ENCODE measurements around the gene HNRNPL. TPM values are rescaled to one million over a fixed set of nuclear protein-coding genes. Genes with fewer than 3 reads are reported as not detected.
"Not testable (repeated sequence)": the region's sequence is repeated elsewhere in the genome, so short reads cannot be mapped to it uniquely, and the experiment has no call there.

Gene HNRNPL
- total RNA-seq, 1 experiment from 2014 or later: 642 TPM

- H3K9me3 ChIP-seq (ENCODE audit: low read depth, low read length, poor library complexity, severe bottlenecking): no peaks in the 10 kb centered on the region
- no peak overlapping the region for H3K4me3 ChIP-seq (ENCODE audit: low read depth, low read length, poor library complexity, severe bottlenecking)
- H3K36me3 ChIP-seq (ENCODE audit: insufficient read depth, low read length, poor library complexity, severe bottlenecking): no peaks in the 10 kb centered on the region
- H3K27me3 ChIP-seq (replicated peaks; ENCODE audit: insufficient read depth, low read depth, low read length, poor library complexity): no peaks in the 10 kb centered on the region
- CTCF ChIA-PET: no interaction called here
- no peaks in the 10 kb centered on the region for H3K4me1 ChIP-seq (ENCODE audit: insufficient read depth, low read length, poor library complexity, severe bottlenecking)
- H3K27ac ChIP-seq (ENCODE audit: low read depth, low read length, poor library complexity, severe bottlenecking): no peak overlapping the region
- TF ChIP-seq CTCF (conservative IDR thresholded peaks at IDR 0.05; ENCODE audit: low read depth, low read length) (no peak), EZH2 (IDR thresholded peaks at IDR 0.05; ENCODE audit: borderline replicate concordance, low read depth, low read length, poor library complexity, severe bottlenecking) (no peak)
- intact Hi-C loops (cut with micrococcal nuclease; ENCODE audit: unreplicated experiment): no loop called here
- POLR2A ChIA-PET (ENCODE audit: low non-redundant PET): no interaction called here
- no peak for DNase-seq (ENCODE audit: low spot score)
- BruUV-seq (replicated peaks): no TSS peak
These were observed 50.7 kb downstream of the HNRNPL start for GRCh38 chr19:38799104-38799503.

- H3K27ac ChIP-seq (ENCODE audit: low read depth, low read length, poor library complexity, severe bottlenecking); H3K36me3 ChIP-seq (ENCODE audit: insufficient read depth, low read length, poor library complexity, severe bottlenecking); DNase-seq (ENCODE audit: low spot score); H3K27me3 ChIP-seq (replicated peaks; ENCODE audit: insufficient read depth, low read depth, low read length, poor library complexity); POLR2A ChIA-PET (ENCODE audit: low non-redundant PET); intact Hi-C loops (cut with micrococcal nuclease; ENCODE audit: unreplicated experiment); BruUV-seq (replicated peaks); H3K4me3 ChIP-seq (ENCODE audit: low read depth, low read length, poor library complexity, severe bottlenecking); CTCF ChIA-PET; H3K4me1 ChIP-seq (ENCODE audit: insufficient read depth, low read length, poor library complexity, severe bottlenecking); H3K9me3 ChIP-seq (ENCODE audit: low read depth, low read length, poor library complexity, severe bottlenecking): not testable (repeated sequence)
These were observed 52.0 kb downstream of the HNRNPL start for GRCh38 chr19:38797781-38798180.

- intact Hi-C loops (cut with micrococcal nuclease; ENCODE audit: unreplicated experiment): no loop called here
- POLR2A ChIA-PET (ENCODE audit: low non-redundant PET): no interaction called here
- H3K9me3 ChIP-seq (ENCODE audit: low read depth, low read length, poor library complexity, severe bottlenecking): no peaks in the 10 kb centered on the region
- H3K27ac ChIP-seq (ENCODE audit: low read depth, low read length, poor library complexity, severe bottlenecking): no peak overlapping the region
- H3K4me3 ChIP-seq (ENCODE audit: low read depth, low read length, poor library complexity, severe bottlenecking): no peak overlapping the region
- no peaks in the 10 kb centered on the region for H3K27me3 ChIP-seq (replicated peaks; ENCODE audit: insufficient read depth, low read depth, low read length, poor library complexity)
- no peak for TF ChIP-seq CTCF (conservative IDR thresholded peaks at IDR 0.05; ENCODE audit: low read depth, low read length)
- CTCF ChIA-PET: no interaction called here
- peaks cover 9% of the 10 kb centered on the region for H3K4me1 ChIP-seq (ENCODE audit: insufficient read depth, low read length, poor library complexity, severe bottlenecking)
- no peaks in the 10 kb centered on the region for H3K36me3 ChIP-seq (ENCODE audit: insufficient read depth, low read length, poor library complexity, severe bottlenecking)
- no peak for DNase-seq (ENCODE audit: low spot score)
- BruUV-seq (replicated peaks): no TSS peak
These were observed 53.6 kb downstream of the HNRNPL start for GRCh38 chr19:38796154-38796553.

GRCh38 chr19:38795549-38795948 is 54.2 kb downstream of the HNRNPL start:
- CTCF ChIA-PET: no interaction called here
- H3K36me3 ChIP-seq (ENCODE audit: insufficient read depth, low read length, poor library complexity, severe bottlenecking): no peaks in the 10 kb centered on the region
- BruUV-seq (replicated peaks): no TSS peak
- TF ChIP-seq CTCF (conservative IDR thresholded peaks at IDR 0.05; ENCODE audit: low read depth, low read length) (no peak), EZH2 (IDR thresholded peaks at IDR 0.05; ENCODE audit: borderline replicate concordance, low read depth, low read length, poor library complexity, severe bottlenecking) (no peak)
- peaks cover 9% of the 10 kb centered on the region for H3K4me1 ChIP-seq (ENCODE audit: insufficient read depth, low read length, poor library complexity, severe bottlenecking)
- H3K27me3 ChIP-seq (replicated peaks; ENCODE audit: insufficient read depth, low read depth, low read length, poor library complexity): no peaks in the 10 kb centered on the region
- POLR2A ChIA-PET (ENCODE audit: low non-redundant PET): no interaction called here
- H3K27ac ChIP-seq (ENCODE audit: low read depth, low read length, poor library complexity, severe bottlenecking): no peak overlapping the region
- H3K4me3 ChIP-seq (ENCODE audit: low read depth, low read length, poor library complexity, severe bottlenecking): no peak overlapping the region
- no peaks in the 10 kb centered on the region for H3K9me3 ChIP-seq (ENCODE audit: low read depth, low read length, poor library complexity, severe bottlenecking)
- no peak for DNase-seq (ENCODE audit: low spot score)
- intact Hi-C loops (cut with micrococcal nuclease; ENCODE audit: unreplicated experiment): no loop called here

Measured in A673 (cell line).